GM23338 (cell line): ENCODE data around the gene XIST. TPM values are rescaled to one million over a fixed set of nuclear protein-coding genes. Genes with fewer than 3 reads are reported as not detected.
A peak's percentile ranks its signal among the peaks of the same experiment; 100 is the strongest.

Source experiments
- ATAC-seq: fragments of 200-7000 bp; cut with Tn5 transposase; 3 replicates; pipeline ENCODE4 v1.9.1; 2020
- DNase-seq: peaks from one replicate; pipeline ENCODE4 v3.0.0-alpha.2; 2015; ENCODE audit warnings: low spot score
- H2AFZ ChIP-seq: fragments of 200-600 bp; sonication (generic); 2 replicates; pipeline ENCODE4 v1.8.0; 2016; ENCODE audit warnings: antibody characterized with exemption, mild to moderate bottlenecking, moderate library complexity
- H3F3A ChIP-seq: fragments of 200-600 bp; sonication (generic); replicated peaks from 2 replicates; pipeline ENCODE4 v1.8.0; 2017; ENCODE audit warnings: antibody characterized with exemption, mixed run types, low read depth
- H3K27ac ChIP-seq: fragments of 200-600 bp; sonication (generic); 2 replicates; pipeline ENCODE4 v1.6.1; 2016; ENCODE audit warnings: low read depth
- H3K27me3 ChIP-seq: fragments of 200-600 bp; sonication (generic); 2 replicates; pipeline ENCODE4 v1.8.0; 2016; ENCODE audit warnings: mild to moderate bottlenecking, mixed run types, moderate library complexity; ENCODE audit not compliant: insufficient read depth
- H3K36me3 ChIP-seq: fragments of 200-600 bp; sonication (generic); 2 replicates; pipeline ENCODE4 v1.8.0; 2016; ENCODE audit warnings: mild to moderate bottlenecking; ENCODE audit not compliant: insufficient read depth
- H3K4me1 ChIP-seq: fragments of 200-600 bp; sonication (generic); 2 replicates; pipeline ENCODE4 v1.8.0; 2016; ENCODE audit warnings: mild to moderate bottlenecking, moderate library complexity; ENCODE audit not compliant: insufficient read depth
- H3K4me2 ChIP-seq: fragments of 200-600 bp; sonication (generic); 2 replicates; pipeline ENCODE4 v1.7.1; 2017; ENCODE audit warnings: mixed run types
- H3K4me3 ChIP-seq: fragments of 200-600 bp; sonication (generic); 2 replicates; pipeline ENCODE4 v1.6.1; 2016; ENCODE audit warnings: mixed run types
- H3K79me2 ChIP-seq: fragments of 200-600 bp; sonication (generic); replicated peaks from 2 replicates; pipeline ENCODE4 v1.8.0; 2017; ENCODE audit warnings: mild to moderate bottlenecking; ENCODE audit not compliant: insufficient read depth
- H3K9me2 ChIP-seq: fragments of 200-600 bp; sonication (generic); 2 replicates; pipeline ENCODE4 v1.8.0; 2017; ENCODE audit not compliant: insufficient read depth
- H4K20me1 ChIP-seq: fragments of 200-600 bp; sonication (generic); replicated peaks from 2 replicates; pipeline ENCODE4 v1.8.0; 2017; ENCODE audit warnings: mild to moderate bottlenecking; ENCODE audit not compliant: insufficient read depth
- H3K27ac Mint-ChIP-seq: 2 replicates; pipeline ENCODE4 v1.8.0; 2020; ENCODE audit warnings: inconsistent platforms, mild to moderate bottlenecking, moderate library complexity, mixed read lengths
- H3K27me3 Mint-ChIP-seq: 3 replicates; pipeline ENCODE4 v1.8.0; 2022; ENCODE audit warnings: low read depth, mild to moderate bottlenecking, moderate library complexity, mixed read lengths, inconsistent platforms; ENCODE audit not compliant: insufficient read depth, poor library complexity
- H3K36me3 Mint-ChIP-seq: 3 replicates; pipeline ENCODE4 v1.8.0; 2021; ENCODE audit warnings: low read depth, mild to moderate bottlenecking, inconsistent platforms, moderate library complexity, mixed read lengths
- H3K4me1 Mint-ChIP-seq: 3 replicates; pipeline ENCODE4 v1.8.0; 2020; ENCODE audit warnings: mild to moderate bottlenecking, inconsistent platforms, mixed read lengths
- H3K4me3 Mint-ChIP-seq: 3 replicates; pipeline ENCODE4 v1.8.0; 2021; ENCODE audit warnings: moderate library complexity, mild to moderate bottlenecking, inconsistent platforms, mixed read lengths
- H3K9me3 Mint-ChIP-seq: 3 replicates; pipeline ENCODE4 v1.8.0; 2020; ENCODE audit warnings: moderate library complexity, mild to moderate bottlenecking, inconsistent platforms, mixed read lengths
- ETS1 ChIP-seq: IDR thresholded peaks from 2 replicates; pipeline ENCODE4 v1.6.1; 2016; ENCODE audit warnings: antibody characterized with exemption
- EZH2 ChIP-seq: fragments of 200-600 bp; sonication (generic); IDR thresholded peaks from one replicate; pipeline ENCODE4 v1.8.0; 2017; ENCODE audit warnings: antibody characterized with exemption, mild to moderate bottlenecking, low read depth; ENCODE audit not compliant: unreplicated experiment
- JUNB ChIP-seq: IDR thresholded peaks from one replicate; pipeline ENCODE4 v1.6.1; 2016; ENCODE audit warnings: antibody characterized with exemption; ENCODE audit not compliant: unreplicated experiment
- NANOG ChIP-seq: IDR thresholded peaks from 2 replicates; pipeline ENCODE4 v1.6.1; 2016; ENCODE audit warnings: antibody characterized with exemption, borderline replicate concordance
- POLR2AphosphoS5 ChIP-seq: IDR thresholded peaks from 2 replicates; pipeline ENCODE4 v1.6.1; 2016; ENCODE audit warnings: antibody characterized with exemption, low read depth
- REST ChIP-seq: IDR thresholded peaks from one replicate; pipeline ENCODE4 v1.6.1; 2018; ENCODE audit warnings: antibody characterized with exemption; ENCODE audit not compliant: unreplicated experiment
- STAT1 ChIP-seq: IDR thresholded peaks from one replicate; pipeline ENCODE4 v1.6.1; 2016; ENCODE audit warnings: antibody characterized with exemption; ENCODE audit not compliant: unreplicated experiment
- ZNF331 ChIP-seq: fragments of 250-450 bp; sonication (Bioruptor Pico); IDR thresholded peaks from 2 replicates; pipeline ENCODE4 v1.5.0; 2020; ENCODE audit warnings: low read depth, mild to moderate bottlenecking, moderate library complexity
- polyA plus RNA-seq: library from polyadenylated mRNA; unstranded; fragments of >200 nt; fragmentation: Nextera tagmentation; extraction: Ambion mirVana; gene quantifications from 2 replicates; pipeline ENCODE4 v1.2.1, GENCODE V29; 2016
- total RNA-seq: library from RNA; depleted of rRNA; stranded (reverse); fragments of >200 nt; shearing (Covaris generic); gene quantifications from 2 replicates; pipeline ENCODE4 v1.2.3, GENCODE V29; 2014
- TF ChIP-seq, protein P1 (sequence below), 2 experiments: fragments of 200-600 bp in 1 of 2; sonication (generic) in 1 of 2; conservative IDR thresholded peaks; 2 replicates each; pipeline versions ENCODE4 v1.5.1 to v1.6.1; 2016 to 2017; ENCODE audit warnings: antibody characterized with exemption in 2 of 2, low read depth in 2 of 2, mild to moderate bottlenecking in 2 of 2, moderate library complexity in 1 of 2

Gene XIST
- total and polyA plus RNA-seq, 2 experiments from 2014 or later = 0.28 to 0.84 TPM

DNA sequence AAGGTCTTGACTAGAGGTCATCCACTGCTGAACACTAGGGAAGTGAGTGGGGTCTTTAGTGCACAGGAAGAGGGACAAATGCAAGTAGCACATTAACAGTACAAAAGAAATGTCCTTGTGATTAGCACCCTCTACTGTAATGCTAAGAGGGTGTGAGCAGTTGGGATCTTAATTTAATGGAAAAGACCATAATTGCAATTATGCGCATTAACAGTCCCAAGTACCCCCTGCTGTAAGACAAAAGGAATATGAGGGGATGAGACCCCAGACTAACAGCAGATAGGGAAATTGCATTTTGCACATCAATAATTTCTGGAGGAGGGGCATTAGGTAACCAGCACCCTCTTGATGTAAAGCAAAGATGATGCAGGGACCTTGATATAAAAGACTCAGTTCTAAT is 4.5 kb downstream of the XIST start:
- H3K27me3 Mint-ChIP-seq = peaks cover 4% of the 10 kb centered on the region
- H3K36me3 Mint-ChIP-seq = peaks cover 55% of the 10 kb centered on the region
- peak overlapping the region; percentile 26; the same call in 1 of the 2 replicates for H3K4me2 ChIP-seq

GRCh38 chrX:73847100-73847499 is 5.4 kb downstream of the XIST start:
- Histone ChIP-seq H2AFZ (no peak overlapping the region), H3K9me2 (no peaks in the 10 kb centered on the region), H3K27ac (peak overlapping the region; percentile 17; the same call in 1 of the 2 replicates), H3F3A (peaks cover 9% of the 10 kb centered on the region; the same call in 1 of the 2 replicates), H3K4me1 (peaks cover 10% of the 10 kb centered on the region; the same call in 1 of the 2 replicates), H3K36me3 (0 out of 2 replicates have a peak, but pooled peaks cover 2% of the 10 kb centered on the region), H3K4me3 (no peak overlapping the region), H3K79me2 (no peaks in the 10 kb centered on the region), H4K20me1 (no peaks in the 10 kb centered on the region), H3K27me3 (no peaks in the 10 kb centered on the region), H3K4me2 (no peak overlapping the region)
- Mint-ChIP-seq H3K4me1 (no peaks in the 10 kb centered on the region), H3K27me3 (peaks cover 4% of the 10 kb centered on the region), H3K9me3 (peaks cover 55% of the 10 kb centered on the region), H3K4me3 (no peak overlapping the region), H3K36me3 (peaks cover 48% of the 10 kb centered on the region), H3K27ac (no peak overlapping the region)
- DNase-seq = peak; percentile 66
- TF ChIP-seq ZNF331 (CRISPR knock-in tag) = no peak
- TF ChIP-seq NANOG = peak; percentile 72
- 0 out of 2 replicates have a peak, but pooled peaks have one; percentile 24 for TF ChIP-seq POLR2AphosphoS5
- peak; percentile 72 for ATAC-seq

More for the DNA sequence above, 4.5 kb downstream of the XIST start:
- Histone ChIP-seq H3K79me2 (no peaks in the 10 kb centered on the region), H3F3A (peaks cover 9% of the 10 kb centered on the region; the same call in 1 of the 2 replicates), H3K4me1 (peaks cover 10% of the 10 kb centered on the region; the same call in 1 of the 2 replicates), H4K20me1 (no peaks in the 10 kb centered on the region), H3K27ac (no peak overlapping the region), H2AFZ (no peak overlapping the region), H3K4me3 (peak overlapping the region; percentile 15; the same call in 1 of the 2 replicates), H3K36me3 (0 out of 2 replicates have a peak, but pooled peaks cover 2% of the 10 kb centered on the region), H3K9me2 (peaks cover 4% of the 10 kb centered on the region; the same call in 1 of the 2 replicates), H3K27me3 (no peaks in the 10 kb centered on the region)
- Mint-ChIP-seq H3K27ac (no peak overlapping the region), H3K4me3 (no peak overlapping the region), H3K9me3 (peaks cover 58% of the 10 kb centered on the region), H3K4me1 (no peaks in the 10 kb centered on the region)
- DNase-seq = no peak
- no peak for ATAC-seq
- TF ChIP-seq, protein P1, sequence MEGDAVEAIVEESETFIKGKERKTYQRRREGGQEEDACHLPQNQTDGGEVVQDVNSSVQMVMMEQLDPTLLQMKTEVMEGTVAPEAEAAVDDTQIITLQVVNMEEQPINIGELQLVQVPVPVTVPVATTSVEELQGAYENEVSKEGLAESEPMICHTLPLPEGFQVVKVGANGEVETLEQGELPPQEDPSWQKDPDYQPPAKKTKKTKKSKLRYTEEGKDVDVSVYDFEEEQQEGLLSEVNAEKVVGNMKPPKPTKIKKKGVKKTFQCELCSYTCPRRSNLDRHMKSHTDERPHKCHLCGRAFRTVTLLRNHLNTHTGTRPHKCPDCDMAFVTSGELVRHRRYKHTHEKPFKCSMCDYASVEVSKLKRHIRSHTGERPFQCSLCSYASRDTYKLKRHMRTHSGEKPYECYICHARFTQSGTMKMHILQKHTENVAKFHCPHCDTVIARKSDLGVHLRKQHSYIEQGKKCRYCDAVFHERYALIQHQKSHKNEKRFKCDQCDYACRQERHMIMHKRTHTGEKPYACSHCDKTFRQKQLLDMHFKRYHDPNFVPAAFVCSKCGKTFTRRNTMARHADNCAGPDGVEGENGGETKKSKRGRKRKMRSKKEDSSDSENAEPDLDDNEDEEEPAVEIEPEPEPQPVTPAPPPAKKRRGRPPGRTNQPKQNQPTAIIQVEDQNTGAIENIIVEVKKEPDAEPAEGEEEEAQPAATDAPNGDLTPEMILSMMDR (conservative IDR thresholded peaks at IDR 0.05; ENCODE audit: low read depth in 2 of 2) = 0 out of 4 replicates have a peak, but pooled peaks of 1 of the 2 experiments have one; percentile 2
- TF ChIP-seq NANOG (peak; percentile 71; the same call in 1 of the 2 replicates), EZH2 (no peak)

GRCh38 chrX:73842541-73843234 is 9.8 kb downstream of the XIST start:
- Histone ChIP-seq H3F3A (0 out of 2 replicates have a peak, but pooled peaks cover 1% of the 10 kb centered on the region), H3K9me2 (no peaks in the 10 kb centered on the region), H3K4me2 (no peak overlapping the region), H3K4me1 (no peaks in the 10 kb centered on the region), H3K79me2 (no peaks in the 10 kb centered on the region), H3K27ac (no peak overlapping the region), H3K27me3 (no peaks in the 10 kb centered on the region), H2AFZ (no peak overlapping the region), H4K20me1 (no peaks in the 10 kb centered on the region), H3K36me3 (no peaks in the 10 kb centered on the region), H3K4me3 (no peak overlapping the region)
- Mint-ChIP-seq H3K4me1 (no peaks in the 10 kb centered on the region), H3K27ac (no peak overlapping the region), H3K9me3 (peaks cover 22% of the 10 kb centered on the region; the same call in 2 of the 3 replicates), H3K27me3 (peaks cover 4% of the 10 kb centered on the region), H3K4me3 (no peak overlapping the region), H3K36me3 (peaks cover 16% of the 10 kb centered on the region)
- DNase-seq (no peak), ATAC-seq (no peak)
- TF ChIP-seq REST = no peak
- TF ChIP-seq, protein P1 (conservative IDR thresholded peaks at IDR 0.05; ENCODE audit: low read depth in 2 of 2) = no peak
- no peak for TF ChIP-seq ETS1
- TF ChIP-seq STAT1 = no peak
- TF ChIP-seq JUNB = no peak
